PFSK-1 (cell line): ENCODE measurements around the gene ACAD9.

Experiments used
- FOXP2 ChIP-seq: optimal IDR thresholded peaks from 2 replicates; pipeline ENCODE3; 2011; ENCODE audit warnings: borderline replicate concordance, control low read depth, inconsistent platforms; ENCODE audit not compliant: insufficient read depth; ENCODE audit errors: extremely low read length, extremely low read depth
- POLR2AphosphoS5 ChIP-seq: IDR thresholded peaks from 2 replicates; pipeline ENCODE4 v1.6.1; 2012; ENCODE audit warnings: low read depth, mild to moderate bottlenecking, control low read depth, low read length, moderate library complexity
- SIN3A ChIP-seq: IDR thresholded peaks from 2 replicates; pipeline ENCODE4 v1.6.1; 2012; ENCODE audit warnings: mild to moderate bottlenecking, low read length, moderate library complexity, borderline replicate concordance; ENCODE audit not compliant: insufficient read depth
- TAF1 ChIP-seq: IDR thresholded peaks from 2 replicates; pipeline ENCODE4 v1.6.1; 2012; ENCODE audit warnings: low read length, control low read depth, borderline replicate concordance; ENCODE audit not compliant: insufficient read depth
- TF ChIP-seq, protein P1 (sequence below), 2 experiments: IDR thresholded peaks; 2 replicates each; pipeline versions ENCODE4 v1.6.1 to v1.8.0; 2011 to 2012; ENCODE audit warnings: low read depth in 2 of 2, low read length in 2 of 2, control low read depth in 1 of 2, inconsistent platforms in 1 of 2, mild to moderate bottlenecking in 1 of 2, moderate library complexity in 1 of 2; ENCODE audit not compliant: insufficient read depth in 1 of 2

The ACAD9 gene

DNA sequence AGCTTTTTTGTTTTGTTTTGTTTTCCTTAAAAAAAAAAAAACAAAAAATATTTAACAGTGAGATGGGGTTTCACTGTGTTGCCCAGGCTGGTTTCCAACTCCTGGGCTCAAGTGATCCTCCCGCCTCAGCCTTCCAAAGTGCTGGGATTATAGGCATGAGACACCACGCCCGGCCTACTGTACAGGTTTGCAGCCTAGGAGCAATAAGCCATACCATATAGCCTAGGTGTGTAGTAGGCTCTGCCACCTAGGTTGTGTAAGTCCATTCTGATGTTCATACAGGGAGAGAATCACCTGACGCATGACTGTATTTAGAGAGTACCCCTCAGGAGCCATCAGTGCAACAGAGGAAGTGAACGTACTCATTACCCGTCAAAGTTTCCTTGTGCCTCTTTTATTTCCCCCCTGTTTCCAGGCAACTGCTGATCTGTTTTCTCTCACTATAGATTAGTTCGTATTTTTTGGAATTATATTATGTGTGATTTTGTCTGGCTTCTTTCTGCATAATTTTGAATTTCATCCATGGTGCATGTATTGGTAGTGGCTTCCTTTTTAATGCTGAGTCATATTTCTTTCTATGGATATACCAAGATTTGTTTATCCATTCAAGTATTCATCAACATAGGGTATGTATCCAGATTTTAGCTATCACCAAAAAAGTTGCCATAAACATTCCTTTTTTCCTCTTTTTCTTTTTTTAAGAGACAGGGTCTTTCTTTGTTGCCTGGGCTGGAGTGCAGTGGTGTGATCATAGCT lies 9.9 kb downstream of the ACAD9 start:
- TF ChIP-seq, protein P1, sequence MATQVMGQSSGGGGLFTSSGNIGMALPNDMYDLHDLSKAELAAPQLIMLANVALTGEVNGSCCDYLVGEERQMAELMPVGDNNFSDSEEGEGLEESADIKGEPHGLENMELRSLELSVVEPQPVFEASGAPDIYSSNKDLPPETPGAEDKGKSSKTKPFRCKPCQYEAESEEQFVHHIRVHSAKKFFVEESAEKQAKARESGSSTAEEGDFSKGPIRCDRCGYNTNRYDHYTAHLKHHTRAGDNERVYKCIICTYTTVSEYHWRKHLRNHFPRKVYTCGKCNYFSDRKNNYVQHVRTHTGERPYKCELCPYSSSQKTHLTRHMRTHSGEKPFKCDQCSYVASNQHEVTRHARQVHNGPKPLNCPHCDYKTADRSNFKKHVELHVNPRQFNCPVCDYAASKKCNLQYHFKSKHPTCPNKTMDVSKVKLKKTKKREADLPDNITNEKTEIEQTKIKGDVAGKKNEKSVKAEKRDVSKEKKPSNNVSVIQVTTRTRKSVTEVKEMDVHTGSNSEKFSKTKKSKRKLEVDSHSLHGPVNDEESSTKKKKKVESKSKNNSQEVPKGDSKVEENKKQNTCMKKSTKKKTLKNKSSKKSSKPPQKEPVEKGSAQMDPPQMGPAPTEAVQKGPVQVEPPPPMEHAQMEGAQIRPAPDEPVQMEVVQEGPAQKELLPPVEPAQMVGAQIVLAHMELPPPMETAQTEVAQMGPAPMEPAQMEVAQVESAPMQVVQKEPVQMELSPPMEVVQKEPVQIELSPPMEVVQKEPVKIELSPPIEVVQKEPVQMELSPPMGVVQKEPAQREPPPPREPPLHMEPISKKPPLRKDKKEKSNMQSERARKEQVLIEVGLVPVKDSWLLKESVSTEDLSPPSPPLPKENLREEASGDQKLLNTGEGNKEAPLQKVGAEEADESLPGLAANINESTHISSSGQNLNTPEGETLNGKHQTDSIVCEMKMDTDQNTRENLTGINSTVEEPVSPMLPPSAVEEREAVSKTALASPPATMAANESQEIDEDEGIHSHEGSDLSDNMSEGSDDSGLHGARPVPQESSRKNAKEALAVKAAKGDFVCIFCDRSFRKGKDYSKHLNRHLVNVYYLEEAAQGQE (IDR thresholded peaks at IDR 0.05; ENCODE audit: insufficient read depth in 1 of 2, low read depth in 2 of 2, low read length in 2 of 2): no peak
- no peak for TF ChIP-seq SIN3A

DNA sequence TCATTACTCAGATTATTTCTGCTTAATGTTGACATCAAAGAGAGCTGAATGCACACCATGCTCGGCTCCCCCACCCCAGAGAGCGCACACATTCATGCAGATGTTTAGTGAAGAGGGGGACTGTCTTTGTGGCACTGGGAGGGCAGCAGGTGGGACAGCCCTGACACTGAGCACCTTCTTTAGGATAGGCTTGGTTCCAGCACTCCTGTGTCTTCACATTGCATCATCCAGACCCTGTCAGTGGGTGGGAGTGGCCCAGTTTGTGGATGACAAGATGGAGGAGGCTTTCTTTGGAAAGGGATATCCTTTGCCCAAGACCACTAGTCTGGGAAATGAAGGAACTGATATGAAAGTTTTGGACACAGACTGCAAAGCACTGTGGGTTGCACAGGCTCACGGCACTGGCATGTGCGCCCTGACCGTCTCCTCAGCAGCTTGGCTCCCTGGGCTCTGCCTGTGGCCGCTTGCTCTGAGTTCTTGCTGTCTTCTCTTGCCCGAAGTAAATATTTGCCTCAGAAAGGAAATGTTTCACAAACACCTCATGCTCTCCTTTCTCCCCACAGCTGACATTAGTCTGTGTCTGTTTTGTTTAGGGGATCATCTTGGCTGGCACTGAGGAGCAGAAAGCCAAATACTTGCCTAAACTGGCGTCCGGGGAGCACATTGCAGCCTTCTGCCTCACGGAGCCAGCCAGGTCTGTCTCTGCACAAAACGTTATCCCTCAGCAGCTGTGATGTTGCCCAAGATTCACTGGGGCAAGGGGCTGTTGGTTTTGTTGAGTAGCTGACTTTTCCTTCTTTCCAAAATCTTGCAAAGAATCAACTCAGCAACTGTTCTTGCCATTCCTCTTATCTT lies 16.6 kb downstream of the ACAD9 start:
- TF ChIP-seq, protein P1 (IDR thresholded peaks at IDR 0.05; ENCODE audit: insufficient read depth in 1 of 2, low read depth in 2 of 2, low read length in 2 of 2): no peak
- TF ChIP-seq SIN3A (no peak), FOXP2 (no peak), POLR2AphosphoS5 (no peak), TAF1 (no peak)

DNA sequence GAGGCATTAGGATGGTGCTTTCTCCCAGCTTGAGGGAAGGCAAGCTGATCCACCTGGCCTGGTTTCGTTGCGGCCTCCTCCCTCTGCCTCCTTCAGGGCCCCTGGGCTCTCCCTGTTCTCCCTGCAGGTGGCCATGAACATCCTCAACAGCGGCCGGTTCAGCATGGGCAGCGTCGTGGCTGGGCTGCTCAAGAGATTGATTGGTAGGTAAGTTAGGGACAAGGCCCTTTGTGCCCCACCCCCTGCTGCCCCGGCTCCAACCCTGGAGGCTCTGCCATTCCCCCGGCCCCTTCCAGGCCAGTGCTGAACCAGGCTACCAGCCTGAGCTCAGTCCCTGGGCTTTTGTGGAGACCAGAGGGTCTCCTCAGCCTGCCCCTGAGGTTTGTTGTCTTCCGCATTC lies 23.0 kb downstream of the ACAD9 start:
- TF ChIP-seq TAF1 (no peak), POLR2AphosphoS5 (no peak), FOXP2 (no peak), SIN3A (no peak)
- TF ChIP-seq, protein P1 (IDR thresholded peaks at IDR 0.05; ENCODE audit: insufficient read depth in 1 of 2, low read depth in 2 of 2, low read length in 2 of 2): no peak

DNA sequence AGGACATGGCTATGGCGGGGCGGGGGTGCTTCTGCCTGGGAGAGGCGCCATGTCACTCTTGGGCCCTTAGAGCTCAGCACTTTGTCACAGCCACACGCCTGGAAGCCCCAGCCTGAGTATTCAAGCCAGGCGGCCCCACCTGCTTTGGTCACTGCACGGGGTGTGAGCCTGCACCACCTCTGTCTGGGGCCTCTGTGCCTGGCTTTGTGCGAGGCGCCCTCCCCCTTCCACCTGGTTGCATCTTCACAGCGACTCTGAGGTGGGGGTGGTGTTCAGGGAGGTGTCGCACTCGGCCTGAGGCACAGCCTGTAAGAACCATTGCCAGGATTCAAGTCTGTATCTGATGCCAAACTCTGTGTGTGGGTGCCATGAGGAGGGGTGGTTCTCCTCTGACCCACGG lies 24.1 kb downstream of the ACAD9 start:
- TF ChIP-seq TAF1 (no peak), POLR2AphosphoS5 (no peak), FOXP2 (no peak), SIN3A (no peak)
- TF ChIP-seq, protein P1 (IDR thresholded peaks at IDR 0.05; ENCODE audit: insufficient read depth in 1 of 2, low read depth in 2 of 2, low read length in 2 of 2): no peak
